Stimulated activated CD8-positive, alpha-beta memory T cell treated with anti-CD3 and anti-CD28 coated beads, Interleukin-7, amount 100 ng/mL, for 24 hours (primary cell): ENCODE measurements around the gene AFF2.

Experiments used
- DNase-seq: peaks from one replicate; pipeline ENCODE4 v3.0.0-alpha.2; 2020; ENCODE audit warnings: low read depth

The AFF2 gene

DNA sequence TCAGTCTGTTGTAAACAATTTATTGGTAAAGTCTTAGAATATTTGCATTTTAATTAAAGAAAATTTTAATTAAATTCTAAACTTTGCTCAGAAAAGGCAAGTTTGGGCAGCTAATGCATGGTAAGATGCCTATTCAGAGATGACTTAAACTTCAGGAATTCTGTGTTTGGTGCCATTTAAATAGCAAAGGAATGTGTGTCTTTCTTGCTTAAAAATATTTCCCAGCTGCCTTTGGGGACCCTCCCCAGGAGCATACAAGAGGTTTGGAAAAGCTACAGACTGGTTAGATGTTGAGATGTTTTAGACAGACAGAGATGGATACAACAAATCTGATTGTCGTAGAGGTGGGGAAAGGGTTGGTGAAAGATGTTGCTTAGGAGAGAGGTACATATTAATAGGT lies 36.5 kb downstream of the AFF2 start:
- no peak for DNase-seq

DNA sequence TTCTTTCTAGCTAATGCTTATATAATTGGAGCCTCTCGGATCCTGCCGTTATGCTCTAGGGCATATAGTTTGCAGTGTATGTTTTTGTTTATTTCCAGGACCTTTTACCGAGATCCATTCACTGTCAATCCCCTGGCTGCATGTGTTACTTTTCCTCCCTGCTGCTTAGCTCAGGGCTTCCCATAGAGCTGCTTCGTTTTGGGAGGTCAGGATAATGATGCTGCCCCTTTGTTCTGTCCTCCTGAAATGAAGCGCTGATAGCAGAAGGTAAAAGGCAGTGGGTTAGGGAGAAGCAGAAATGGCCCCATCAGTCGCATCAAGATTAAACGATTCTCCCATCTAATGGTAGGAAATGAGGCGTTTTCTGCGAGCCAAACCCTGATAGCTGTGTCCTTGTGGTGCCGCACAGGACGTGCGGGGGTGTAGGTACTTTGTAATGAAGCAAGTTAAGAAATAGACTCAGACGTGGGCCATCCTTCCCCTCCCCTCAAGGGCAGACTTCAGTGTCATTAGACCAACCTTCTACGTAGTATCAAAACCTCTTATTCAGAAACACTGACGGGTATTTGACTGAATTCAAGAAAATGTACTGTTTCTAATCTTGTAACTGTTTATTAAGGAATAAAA lies 37.3 kb downstream of the AFF2 start:
- DNase-seq: no peak

DNA sequence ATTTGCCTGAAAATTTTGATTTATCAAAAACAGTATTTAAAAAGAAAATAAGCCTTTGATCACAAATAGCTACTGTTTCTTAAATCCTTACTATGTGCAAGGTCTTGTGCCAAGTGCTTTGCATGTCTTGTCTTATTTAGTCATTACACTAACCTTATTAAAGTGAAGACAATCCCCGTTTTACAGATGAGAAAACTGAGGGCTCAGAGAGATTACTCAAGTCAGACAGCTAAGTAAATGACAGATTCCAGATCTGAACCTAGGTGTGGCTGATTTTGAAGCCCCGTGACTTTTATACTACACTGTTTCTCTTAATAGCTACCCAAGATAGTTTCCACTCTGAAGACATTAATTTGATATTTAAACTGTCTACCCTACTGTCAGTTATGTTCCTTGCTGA lies 38.2 kb downstream of the AFF2 start:
- no peak for DNase-seq

DNA sequence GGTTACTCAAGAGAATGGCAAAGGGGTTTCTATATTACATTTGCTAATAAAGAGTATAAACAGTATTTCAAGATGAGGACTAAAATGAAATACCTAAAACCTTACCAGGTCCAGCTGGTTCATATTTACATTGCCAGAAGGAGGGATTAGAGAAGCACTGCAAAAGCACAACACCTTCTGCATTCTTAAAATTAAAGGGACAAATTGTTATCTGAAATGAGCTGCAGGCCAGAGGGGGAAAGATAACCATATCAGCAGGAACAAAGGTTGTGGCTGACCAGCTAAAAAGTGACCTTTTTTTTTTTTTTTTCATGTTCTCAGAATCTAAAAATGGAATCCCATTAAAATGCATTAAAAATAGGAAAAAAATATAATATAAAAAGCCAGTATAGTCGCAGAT lies 39.7 kb downstream of the AFF2 start:
- no peak for DNase-seq

DNA sequence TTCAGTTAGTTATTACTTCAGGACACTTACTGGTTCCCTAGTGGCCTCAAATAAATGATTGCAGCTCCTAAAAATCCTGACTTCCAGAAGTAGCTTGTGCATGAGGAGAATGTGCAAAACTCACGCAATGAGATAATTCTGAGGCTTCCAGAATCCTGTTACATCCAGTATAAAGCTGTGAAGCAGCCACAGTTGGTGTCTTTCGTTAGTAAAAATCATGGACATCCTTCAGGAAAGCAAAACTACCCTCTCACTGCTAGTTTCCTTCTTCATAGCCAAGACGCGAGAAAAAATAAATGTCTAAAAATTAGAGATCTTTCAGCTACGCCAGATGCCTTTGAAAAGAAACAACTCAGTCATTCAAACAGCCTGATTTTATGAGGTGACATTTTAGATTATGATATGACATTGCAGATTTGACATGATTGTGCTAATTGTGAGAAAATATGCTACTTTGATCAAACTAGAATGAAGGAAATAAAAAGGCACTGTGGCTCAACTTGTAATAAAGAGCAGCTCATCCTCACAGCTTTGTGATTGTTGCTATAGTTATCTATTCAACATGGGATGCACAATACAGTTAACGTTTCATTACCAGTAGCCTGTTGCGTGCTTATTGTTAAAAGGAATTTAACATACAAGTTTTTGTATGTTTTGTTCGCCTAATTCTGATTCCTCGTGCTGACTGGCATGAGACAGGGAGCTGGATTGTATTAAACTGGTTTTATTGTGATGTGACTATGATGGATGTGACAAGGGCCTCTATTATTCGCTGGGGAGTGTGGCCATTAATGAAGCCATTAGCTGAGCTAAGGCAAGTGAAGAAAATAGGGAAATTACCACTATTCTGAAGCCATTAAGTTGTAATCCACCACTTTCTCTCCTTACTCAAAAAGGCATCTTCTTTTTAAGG lies 40.5 kb downstream of the AFF2 start:
- DNase-seq: no peak

DNA sequence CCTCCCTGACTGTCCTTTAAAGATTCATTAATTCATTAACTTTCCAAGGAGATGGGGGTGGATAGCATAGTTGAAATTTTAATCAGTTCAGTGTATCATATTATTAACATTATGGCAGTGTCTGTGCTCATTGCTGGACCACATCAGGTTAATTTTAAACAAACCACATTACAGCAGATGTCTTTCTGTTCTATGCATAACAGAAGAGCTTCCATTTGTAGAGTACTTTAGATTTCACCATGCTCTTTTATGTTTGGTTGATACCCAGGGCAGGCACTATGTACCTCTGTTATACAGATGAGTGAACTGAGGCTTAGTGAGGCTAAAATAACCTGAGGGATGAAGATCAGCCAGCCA lies 41.1 kb downstream of the AFF2 start:
- DNase-seq: no peak

DNA sequence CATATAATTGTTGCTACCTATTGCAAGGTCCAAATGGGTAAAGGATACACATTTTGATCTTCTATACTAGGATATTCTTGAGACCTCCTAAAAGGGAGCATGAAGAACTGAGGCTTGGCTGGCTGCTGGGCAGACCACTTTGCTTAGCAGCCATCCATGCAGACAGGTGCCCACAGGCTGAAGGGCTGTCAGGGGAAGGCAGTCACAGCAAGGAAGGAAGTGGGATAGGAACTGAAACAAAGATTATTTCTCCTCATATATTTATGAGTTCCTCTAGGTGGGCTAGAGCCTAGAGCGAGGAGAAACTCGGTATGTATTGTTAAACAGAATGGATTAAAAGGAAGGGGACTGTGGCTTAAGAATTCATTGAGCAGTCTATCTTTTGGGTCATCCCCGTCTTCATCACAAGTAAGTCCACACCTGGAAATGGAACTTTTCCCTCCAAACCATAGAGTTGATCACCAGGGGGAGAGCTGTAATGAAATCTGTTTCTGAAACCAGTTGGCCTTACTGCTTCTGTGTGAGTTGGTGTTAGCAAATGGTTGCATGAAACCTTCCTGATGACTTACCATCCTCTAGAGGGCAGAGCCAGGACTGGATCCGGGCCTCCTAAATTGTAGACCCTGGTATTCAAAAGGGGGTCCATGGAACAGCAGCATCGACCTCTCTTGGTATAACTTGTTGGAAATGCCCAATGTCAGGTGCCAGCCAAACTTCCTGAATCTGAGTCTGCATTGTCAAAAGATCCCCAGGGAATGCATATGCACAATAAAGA lies 42.3 kb downstream of the AFF2 start:
- DNase-seq: no peak

DNA sequence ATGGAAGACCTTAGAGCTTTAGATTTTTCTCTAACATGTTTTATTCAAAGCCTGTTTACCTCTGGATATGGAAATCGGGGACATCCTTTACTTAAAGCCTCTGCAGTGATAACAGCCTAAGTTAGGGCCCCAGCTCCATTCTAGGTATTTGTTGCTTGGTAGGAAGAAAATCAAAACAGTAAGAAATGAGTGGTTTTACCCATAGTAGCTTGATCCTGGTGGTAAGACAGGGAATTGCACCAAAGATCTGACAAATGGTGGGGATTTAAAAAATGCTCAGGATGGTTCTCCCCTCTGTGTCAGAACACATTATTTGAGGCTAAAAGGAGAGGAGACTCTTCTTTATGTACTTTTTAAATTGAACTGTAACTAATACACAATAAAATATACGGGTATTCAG lies 52.4 kb downstream of the AFF2 start:
- no peak for DNase-seq

DNA sequence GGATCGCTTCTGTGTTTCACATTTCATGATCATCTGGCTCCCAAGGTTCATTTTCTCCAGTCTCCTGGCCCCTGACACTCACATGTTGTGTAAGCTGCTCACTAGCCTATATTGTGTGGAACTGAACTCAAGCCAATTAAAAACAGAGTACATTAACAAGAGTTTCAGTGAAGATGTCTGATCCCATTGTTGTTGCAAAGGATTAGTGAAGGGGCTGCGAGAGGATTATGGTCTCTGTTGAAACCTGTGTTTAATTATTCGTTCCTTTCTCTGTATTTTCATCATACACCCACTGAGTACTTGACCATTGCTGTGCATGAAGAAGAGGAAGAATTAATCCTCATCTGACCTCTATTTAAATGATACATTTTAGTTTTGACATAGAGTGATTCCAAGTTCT lies 54.7 kb downstream of the AFF2 start:
- no peak for DNase-seq

DNA sequence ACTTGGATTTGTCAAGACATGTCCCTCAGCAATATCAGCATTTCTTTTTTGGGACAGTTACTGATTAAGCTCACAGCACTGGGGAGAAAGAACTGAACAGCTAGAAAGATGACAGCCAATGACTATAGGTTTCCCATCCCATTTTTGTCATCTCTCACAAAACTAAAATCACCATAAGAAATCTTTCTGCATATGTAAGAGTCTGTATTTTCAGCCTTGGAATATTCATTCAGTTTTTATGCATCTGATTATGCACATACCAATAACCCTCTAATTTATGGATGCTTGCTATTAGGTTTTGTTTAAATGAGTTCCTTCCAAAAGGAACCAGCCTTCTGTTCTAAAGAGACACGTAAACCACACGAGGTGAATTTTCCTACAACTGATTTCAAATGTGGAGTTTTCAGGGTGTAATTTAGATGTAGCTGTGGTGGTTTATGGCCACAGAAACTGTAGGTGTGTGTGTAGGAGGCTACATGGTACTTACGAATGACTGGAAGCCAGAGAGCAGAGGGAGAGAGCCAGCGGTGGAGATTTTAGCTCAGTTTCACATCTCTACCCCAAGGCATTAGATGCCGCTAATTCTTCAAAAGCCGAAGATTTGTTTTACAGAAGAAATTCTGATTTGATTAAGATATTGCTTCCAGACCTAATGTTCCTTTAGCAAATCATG lies 55.3 kb downstream of the AFF2 start:
- DNase-seq: no peak

DNA sequence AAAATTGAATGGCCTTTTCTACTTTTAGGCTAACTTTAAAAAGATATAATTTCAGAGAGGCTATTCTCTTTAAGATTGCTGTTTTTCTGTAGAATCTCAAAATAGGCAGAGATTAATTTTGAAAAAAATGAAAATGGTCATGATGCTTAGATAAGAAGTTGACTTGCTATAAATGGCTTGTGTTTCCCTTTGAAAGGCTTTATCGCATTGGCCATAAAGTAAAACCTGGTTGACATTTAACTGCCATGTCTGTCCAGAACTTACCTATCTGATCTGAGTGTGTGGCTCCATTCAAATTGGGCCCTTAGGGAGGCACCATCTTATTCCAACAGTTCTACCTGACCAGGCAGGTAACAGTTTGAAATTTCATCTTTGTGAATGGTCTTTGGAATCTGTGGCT lies 56.1 kb downstream of the AFF2 start:
- no peak for DNase-seq

DNA sequence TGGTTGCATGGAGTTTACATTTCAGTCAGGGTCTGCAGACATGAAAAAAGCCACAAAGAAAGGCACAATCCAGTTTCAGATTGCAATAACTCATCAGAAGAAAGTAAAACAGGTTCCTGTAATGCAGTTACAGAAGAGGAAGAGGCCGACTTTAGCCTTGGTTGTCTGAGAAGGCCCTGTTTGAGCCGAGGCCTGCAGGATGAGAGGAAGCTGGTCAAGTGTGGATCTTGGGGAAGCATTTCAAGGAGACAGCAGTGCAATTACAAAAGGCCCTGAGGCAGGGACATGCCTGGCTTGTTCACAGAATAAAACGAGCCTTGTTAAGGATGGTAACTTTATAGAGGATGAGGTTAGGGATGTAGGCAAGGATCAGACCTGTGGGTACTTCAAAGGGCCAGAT lies 62.4 kb downstream of the AFF2 start:
- DNase-seq: no peak

DNA sequence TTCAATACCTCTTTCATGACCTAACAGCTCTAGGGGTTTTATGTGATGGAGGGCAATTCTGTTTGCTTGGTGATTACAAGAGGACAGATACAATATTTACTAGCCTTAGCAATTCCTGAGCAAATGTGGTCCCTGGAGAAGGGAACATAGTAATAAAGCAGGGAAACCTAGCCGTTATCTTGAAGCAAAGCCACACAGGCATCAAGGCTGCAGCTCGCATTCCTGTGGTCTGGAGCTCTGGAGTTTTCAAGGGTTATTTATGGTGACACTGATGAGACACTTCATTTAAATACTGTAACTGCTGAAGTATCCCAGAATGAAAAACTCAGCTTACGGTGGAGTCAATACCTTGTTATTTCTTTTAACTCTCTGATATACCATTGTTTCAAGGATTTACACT lies 66.8 kb downstream of the AFF2 start:
- DNase-seq: no peak

DNA sequence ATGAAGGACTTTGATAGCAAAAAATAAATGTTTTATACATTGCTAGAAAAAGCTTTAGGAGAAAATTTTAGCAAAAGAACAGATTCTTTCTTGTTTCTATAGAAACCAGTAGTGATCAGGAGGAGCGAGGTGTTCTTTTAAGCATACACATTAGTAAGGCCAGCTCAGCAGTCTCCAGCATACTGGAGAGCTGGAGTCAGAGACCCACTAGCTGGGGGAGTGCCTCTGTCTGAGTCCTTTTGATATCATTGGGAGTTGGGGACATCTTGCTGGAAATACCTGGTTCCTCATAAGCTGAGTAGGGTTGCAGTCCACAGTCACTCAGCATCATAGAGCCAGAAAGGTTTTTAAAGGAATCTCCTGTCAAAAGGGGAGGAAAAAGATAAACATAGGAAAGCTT lies 67.4 kb downstream of the AFF2 start:
- DNase-seq: no peak

DNA sequence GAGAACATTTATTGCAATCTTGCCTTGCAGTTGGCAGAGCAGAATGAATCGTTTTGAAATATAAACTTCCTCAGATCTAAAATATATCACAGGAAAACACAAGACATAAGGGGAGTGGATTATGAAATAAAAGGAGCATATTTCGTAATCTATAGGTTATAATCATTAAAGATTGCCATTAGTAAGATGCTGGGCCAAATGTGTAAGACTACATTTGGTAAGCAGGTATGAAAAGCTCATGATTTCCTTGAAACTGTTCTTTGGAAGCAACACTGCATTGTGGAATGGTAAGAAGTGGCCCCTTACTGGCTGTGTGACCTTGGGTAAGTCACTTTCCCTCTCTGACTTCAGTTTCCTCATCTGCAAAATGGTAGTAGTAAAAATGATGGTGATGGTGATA lies 68.3 kb downstream of the AFF2 start:
- no peak for DNase-seq

DNA sequence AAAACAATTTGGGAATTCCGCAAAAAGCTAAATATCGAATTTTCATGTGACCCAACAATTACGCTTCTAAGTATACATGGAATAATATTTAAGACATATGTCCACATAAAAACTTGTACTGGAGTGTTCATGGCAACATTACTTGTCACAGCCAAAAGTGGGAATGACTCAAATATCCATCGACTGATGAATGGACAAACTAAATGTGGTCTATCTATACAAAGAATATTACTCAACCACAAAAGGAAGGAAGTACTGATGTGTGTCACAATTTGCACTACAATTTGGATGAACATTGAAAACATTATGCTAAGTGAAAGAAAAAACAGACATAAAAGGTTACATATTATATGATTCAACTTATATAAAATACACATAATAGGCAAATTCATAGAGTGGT lies 71.9 kb downstream of the AFF2 start:
- DNase-seq: no peak

DNA sequence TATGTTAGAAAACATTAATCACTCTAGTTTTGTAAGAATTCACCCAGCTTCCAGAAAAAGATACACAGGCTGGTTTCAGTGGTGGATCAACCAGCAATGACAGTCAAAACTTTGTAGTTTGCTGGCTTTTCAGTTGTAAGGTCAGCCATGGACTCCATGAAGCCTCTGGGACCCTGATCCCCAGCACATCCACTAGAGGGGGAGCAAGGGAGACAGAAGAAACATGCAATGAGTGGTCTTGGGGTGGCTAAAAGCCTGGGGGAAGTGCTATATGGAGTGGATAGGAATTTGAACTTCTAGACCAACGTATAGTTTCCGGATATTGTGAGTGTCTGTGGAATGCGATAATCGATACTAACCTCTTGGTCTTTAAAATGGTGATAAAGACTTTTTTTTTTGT lies 72.7 kb downstream of the AFF2 start:
- no peak for DNase-seq

DNA sequence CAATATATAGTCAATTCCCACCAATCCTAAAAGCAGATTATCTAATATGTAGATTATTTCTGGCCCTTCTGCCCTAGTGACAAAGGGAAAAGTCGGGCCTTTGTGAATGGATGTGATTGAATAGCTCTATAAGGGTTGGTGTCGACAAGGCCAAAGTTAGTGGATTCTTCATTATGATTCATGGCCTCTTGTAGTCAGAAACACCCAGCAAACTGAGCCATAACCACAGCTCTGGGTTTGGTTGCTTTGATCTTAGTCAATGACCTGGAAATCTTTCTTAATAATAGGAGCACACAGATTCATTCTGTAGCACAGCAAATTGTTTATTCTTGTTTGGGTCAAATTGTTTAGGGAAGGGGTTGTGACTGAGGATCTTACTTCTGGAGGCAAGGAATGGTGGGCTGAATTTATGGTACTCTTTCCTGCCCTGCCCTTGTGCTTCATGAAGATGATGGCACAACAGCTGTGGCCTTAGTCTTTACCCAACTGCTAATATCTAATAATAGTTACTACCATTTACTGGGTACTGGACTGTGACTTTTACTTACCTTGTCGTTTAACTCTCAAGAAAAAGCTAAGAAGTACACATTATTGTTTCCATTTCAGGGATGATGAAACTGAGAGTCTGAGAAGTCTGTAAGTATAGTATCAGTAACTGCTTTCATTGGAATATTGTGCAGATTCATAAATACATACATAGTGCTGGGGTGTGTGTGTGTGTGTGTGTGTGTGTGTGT lies 74.0 kb downstream of the AFF2 start:
- DNase-seq: no peak

DNA sequence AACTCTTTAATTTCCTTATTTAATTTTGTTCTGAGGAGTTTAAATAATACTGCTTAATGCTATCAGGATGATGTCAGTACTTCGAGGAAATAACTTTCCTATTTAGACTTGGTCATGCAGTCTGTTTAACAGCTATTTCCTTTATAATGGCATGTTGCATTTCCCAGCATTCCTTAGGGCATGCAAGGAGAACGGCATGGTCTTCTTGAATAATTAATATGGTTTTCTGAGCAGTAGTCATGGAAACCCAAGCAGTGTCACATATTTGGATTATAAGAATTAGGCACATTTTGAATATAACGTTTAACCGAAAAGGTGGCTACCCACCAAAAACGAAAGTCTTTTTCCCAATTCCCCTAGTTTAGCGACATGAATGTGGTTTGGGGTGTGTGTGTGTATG lies 76.0 kb downstream of the AFF2 start:
- DNase-seq: no peak

DNA sequence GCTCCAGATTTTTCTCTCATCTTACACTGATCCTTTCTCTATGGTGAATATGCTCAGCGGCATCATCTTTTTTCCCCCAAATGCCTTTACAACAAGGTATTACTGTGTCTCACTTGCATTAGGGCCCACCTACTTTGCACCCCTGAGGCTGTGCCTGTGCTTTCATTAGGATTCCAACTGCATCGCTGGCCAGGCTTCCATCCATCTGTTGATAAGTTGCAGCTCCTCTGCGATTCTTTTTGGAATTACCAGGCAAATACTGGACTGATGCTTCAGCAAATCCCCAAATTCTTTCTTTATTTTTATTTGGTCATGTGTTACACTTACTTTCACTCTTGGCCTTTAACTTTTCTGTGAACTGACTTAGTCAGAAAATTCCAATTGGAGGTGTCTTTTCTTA lies 77.3 kb downstream of the AFF2 start:
- no peak for DNase-seq

DNA sequence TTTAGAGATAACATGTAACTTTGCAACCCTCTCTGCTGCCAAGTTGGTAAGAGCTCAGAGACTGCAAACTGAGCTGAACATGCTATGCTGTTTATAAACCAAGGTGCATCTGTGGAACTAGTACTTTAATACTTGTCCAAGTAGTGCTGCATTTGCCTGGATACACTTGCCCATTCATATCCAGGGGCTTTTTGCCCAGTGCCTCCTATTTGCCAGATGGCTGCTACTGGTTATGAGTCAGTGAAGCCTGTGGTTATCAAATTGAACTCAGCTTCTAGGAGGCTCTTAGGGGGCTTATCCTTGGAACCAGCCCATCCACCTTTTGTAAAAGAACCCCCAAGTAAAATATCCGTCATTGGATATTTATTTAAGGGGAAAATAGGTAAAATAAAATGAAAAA lies 79.6 kb downstream of the AFF2 start:
- no peak for DNase-seq

DNA sequence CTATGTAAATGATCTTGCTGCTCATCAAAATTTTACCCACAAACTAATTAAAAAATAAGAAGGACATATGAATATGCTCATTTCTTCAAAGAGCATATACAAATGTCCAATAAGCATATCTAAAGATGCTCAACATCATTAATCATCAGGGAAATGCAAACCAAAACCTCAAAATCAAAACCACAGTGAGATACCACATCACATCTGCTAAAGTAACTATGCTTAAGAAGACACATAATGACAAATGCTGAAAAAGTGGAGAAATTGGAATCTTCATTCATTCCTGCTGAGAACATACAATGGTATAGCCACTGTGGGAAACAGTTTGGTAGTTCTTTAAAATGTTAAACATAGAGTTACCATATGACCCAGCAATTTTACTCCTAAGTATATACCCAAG lies 81.9 kb downstream of the AFF2 start:
- DNase-seq: no peak
